ENCODE measurements around the gene TPTE2.
"Not testable (repeated sequence)": the region's sequence is repeated elsewhere in the genome, so short reads cannot be mapped to it uniquely, and the experiment has no call there.

Gene TPTE2

DNA sequence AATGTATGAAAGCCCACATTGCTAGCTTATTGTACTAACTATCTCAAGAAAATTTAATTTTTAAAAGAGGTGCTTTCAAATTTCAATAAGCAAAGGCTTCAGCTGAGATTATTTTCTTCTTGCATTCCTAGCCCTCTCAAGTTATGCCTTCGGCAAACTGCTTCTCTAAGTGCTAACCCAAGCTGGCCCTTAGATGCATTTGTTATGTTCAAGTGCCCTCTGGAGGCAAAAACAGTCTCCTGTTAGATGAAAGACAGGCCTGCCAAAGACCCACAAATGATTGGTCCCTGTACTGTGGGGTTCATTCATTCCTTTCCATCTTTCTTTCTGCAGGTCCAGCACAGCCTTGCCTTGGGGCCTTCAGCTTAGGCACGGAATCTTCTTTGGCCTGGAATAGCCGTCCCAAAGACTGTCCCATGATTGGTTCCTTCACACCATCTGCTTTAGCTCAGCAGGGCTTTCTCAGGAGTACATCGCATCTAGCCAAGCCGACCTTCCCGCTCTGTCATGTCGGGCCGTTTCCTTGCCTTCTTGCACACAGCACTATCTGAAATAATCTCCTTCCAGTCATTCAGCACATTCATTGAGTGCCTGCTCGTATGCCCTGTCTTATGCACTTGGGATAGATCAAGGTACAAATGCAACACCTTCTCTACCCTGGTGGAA is 26.4 kb upstream of the TPTE2 start:
- Mint-ChIP-seq H3K4me1 (peaks cover 22% of the 10 kb centered on the region), H3K9me3 (peaks cover 5% of the 10 kb centered on the region), H3K27ac (peak overlapping the region; percentile 73), H3K36me3 (peaks cover 3% of the 10 kb centered on the region), H3K4me3 (peak overlapping the region; percentile 88), H3K27me3 (peaks cover 8% of the 10 kb centered on the region)
- ATAC-seq (ENCODE audit: low read depth), result peak; percentile 43
- no peak for DNase-seq (ENCODE audit: low spot score in 2 of 2)

DNA sequence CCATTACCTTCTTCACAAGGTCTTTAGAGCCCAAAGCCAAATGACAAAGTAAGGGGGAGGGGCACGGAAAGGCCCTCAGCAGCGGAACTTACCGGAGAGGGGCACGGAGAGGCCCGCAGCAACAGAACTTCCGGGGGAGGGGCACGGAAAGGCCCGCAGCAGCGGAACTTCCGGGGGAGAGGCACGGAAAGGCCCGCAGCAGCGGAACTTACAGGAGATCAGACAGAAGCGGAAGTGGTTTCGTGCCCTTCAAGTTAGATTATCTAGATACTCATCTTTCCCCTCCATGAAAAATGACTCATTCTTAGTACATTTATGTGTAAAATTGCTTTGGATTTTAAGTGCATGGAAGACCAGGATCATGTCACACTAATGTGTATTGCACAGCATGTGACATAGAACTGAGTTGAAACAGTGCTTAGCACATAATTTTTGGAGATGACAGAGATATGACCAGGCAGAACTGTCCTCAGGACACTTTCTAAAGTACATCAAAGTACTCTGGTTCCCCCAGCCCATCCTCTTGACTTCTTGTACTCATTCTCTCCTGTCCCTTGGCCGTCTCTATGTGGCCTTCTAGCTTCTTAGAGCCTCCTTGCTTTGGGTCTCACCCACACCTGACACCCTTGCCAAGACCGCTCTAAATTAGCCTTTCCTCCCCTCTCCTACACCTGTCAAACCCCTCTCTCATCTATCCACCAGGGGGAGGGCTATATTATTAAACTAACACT is 25.7 kb upstream of the TPTE2 start:
- peak; percentile 38 to 50 for DNase-seq (ENCODE audit: low spot score in 2 of 2)
- peaks cover 5% of the 10 kb centered on the region for H3K9me3 Mint-ChIP-seq
- peak overlapping the region; percentile 88 for H3K4me3 Mint-ChIP-seq
- peaks cover 9% of the 10 kb centered on the region for H3K27me3 Mint-ChIP-seq
- peak overlapping the region; percentile 73 for H3K27ac Mint-ChIP-seq
- peaks cover 22% of the 10 kb centered on the region for H3K4me1 Mint-ChIP-seq
- peak; percentile 94 for ATAC-seq (ENCODE audit: low read depth)
- H3K36me3 Mint-ChIP-seq, result peaks cover 3% of the 10 kb centered on the region

DNA sequence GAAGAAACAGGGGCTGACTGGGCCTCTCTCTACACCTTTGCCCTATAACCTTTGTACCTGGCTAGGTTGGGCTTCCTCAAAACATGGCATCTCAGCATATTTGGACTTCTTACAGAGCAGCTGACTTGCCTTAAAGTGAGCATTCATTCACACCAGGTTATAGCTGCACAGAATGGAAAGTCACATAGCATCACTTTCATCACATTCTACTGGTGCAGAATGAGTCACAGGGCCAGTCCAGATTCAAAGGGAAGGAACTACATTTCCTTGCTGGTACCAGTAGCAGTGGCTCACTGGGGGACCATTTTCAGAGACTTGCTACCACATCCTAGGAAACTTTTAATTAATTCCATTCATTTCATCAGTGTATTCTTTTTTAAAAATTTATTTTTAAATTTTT is 20.3 kb upstream of the TPTE2 start:
- peaks cover 9% of the 10 kb centered on the region for H3K9me3 Mint-ChIP-seq
- H3K4me3 Mint-ChIP-seq, result no peak overlapping the region
- no peak for DNase-seq (ENCODE audit: low spot score in 2 of 2)
- H3K36me3 Mint-ChIP-seq, result peaks cover 3% of the 10 kb centered on the region
- H3K27me3 Mint-ChIP-seq, result peaks cover 3% of the 10 kb centered on the region
- peaks cover 4% of the 10 kb centered on the region for H3K4me1 Mint-ChIP-seq
- H3K27ac Mint-ChIP-seq, result no peak overlapping the region
- ATAC-seq (ENCODE audit: low read depth), result no peak

DNA sequence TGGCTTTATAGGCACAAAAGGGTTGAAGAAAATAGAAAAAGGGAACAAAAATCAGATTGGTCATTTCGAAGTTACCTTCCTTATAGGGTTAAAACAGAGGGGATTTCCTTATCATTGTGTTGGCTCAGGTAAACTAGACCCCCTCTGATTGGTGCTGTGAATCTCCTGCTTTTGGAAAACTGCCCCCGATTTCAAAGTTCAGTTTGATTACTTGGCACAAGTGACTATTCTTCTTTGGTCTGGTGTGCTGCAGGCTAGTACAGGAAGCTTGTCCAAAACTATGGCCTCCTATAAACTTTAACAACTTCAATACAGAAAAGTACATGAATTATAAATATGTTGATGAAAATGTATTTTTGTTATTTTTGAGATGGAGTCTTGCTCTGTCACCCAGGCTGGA is 13.9 kb upstream of the TPTE2 start:
- H3K27me3 Mint-ChIP-seq, result peaks cover 3% of the 10 kb centered on the region

DNA sequence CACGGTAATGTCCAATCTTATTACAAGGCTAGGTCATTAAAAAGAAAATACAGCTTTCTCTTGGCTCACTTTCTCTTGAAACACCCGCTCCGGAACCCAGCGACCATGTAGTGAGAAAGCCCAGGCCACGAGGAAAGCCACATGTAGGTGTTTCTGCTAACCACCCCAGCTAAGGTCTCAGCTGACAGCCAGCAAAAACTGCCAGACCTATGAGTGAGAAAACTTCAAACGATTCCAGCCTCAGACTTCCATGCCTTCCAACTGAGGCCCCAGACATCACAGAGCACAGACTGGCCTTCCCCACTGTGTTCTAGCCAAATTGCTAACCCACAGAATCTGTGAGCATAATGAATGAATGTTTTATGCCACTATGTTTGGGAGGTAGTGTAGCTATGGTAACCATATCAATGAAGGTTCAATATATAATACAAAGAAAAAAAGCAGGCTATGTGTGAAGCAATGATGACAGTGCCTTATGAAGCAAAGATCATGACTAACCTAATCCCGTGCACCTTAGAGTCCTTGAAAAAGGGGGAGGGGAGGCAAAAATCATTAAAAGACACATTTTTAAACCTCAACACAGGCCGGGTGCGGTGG is 11.9 kb upstream of the TPTE2 start:
- DNase-seq (ENCODE audit: low spot score in 2 of 2) (no peak), ATAC-seq (ENCODE audit: low read depth) (no peak)
- H3K27ac Mint-ChIP-seq, result no peak overlapping the region
- no peaks in the 10 kb centered on the region for H3K36me3 Mint-ChIP-seq
- H3K4me3 Mint-ChIP-seq, result no peak overlapping the region
- H3K27me3 Mint-ChIP-seq, result peaks cover 4% of the 10 kb centered on the region
- peaks cover 5% of the 10 kb centered on the region for H3K4me1 Mint-ChIP-seq
- H3K9me3 Mint-ChIP-seq, result peaks cover 2% of the 10 kb centered on the region

More for the DNA sequence above, 13.9 kb upstream of the TPTE2 start:
- Mint-ChIP-seq H3K9me3 (peaks cover 2% of the 10 kb centered on the region), H3K4me1 (no peaks in the 10 kb centered on the region), H3K36me3 (no peaks in the 10 kb centered on the region), H3K4me3 (no peak overlapping the region), H3K27ac (no peak overlapping the region)
- ATAC-seq (ENCODE audit: low read depth) (no peak), DNase-seq (ENCODE audit: low spot score in 2 of 2) (no peak)

DNA sequence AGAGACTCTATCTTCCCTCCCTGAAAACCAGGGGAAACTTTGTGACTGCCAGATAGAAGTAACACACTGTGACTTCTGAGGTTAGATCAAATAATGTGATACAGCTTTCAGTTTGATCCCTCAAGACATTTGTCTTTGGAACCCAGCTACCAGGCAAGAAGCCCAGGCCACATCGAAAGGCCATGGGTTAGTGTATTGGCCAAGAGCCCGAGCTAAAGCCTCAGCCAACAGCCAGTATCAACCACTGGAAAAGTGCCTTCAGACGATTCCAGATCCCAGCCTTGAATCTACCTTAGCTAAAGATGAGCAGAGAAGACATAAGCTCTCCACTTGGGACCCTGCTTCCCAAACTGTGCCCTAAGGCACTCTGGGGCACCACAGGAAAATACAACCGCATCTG is 10.9 kb upstream of the TPTE2 start:
- Mint-ChIP-seq H3K27me3 (peaks cover 4% of the 10 kb centered on the region), H3K27ac (no peak overlapping the region), H3K4me1 (peaks cover 12% of the 10 kb centered on the region), H3K36me3 (no peaks in the 10 kb centered on the region), H3K9me3 (peaks cover under 1% of the 10 kb centered on the region), H3K4me3 (no peak overlapping the region)
- no peak for ATAC-seq (ENCODE audit: low read depth)
- DNase-seq (ENCODE audit: low spot score in 2 of 2), result no peak

DNA sequence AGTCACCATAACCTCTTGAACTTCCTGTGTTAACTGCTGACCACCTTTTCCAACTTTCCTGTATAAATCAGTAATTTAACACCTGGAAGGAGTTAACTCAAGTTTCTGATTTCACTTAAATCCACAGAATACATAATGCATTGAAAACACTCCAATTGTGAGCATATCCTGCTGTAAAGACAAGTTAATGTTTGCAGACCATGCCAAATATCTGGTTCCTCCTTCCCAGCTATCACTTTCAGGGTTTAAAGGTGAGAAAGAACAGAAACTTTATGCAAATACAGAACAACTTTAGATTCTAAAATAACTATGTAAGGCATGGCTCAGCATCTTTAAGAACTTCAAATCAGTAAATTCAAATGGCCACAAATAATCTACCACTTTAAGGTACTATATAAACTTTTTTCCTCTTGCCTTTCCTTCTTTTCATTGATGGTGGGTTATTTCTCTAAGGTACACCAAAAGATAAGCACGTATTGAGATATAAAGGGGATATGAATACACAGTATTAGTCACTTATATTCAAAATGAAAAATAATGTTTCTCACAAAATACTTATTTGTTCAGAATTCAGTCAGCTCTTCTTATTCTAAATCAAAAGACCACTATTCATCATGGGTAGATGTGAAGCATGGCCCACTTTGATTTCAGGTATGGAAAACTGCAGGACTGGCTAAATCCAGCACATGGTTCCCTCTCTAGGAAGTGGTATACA is 6.6 kb upstream of the TPTE2 start:
- no peak overlapping the region for H3K27ac Mint-ChIP-seq
- no peaks in the 10 kb centered on the region for H3K9me3 Mint-ChIP-seq
- H3K27me3 Mint-ChIP-seq, result peaks cover 2% of the 10 kb centered on the region
- H3K4me3 Mint-ChIP-seq, result no peak overlapping the region
- no peaks in the 10 kb centered on the region for H3K36me3 Mint-ChIP-seq
- DNase-seq (ENCODE audit: low spot score in 2 of 2) (no peak), ATAC-seq (ENCODE audit: low read depth) (peak; percentile 24)
- peaks cover 16% of the 10 kb centered on the region for H3K4me1 Mint-ChIP-seq

DNA sequence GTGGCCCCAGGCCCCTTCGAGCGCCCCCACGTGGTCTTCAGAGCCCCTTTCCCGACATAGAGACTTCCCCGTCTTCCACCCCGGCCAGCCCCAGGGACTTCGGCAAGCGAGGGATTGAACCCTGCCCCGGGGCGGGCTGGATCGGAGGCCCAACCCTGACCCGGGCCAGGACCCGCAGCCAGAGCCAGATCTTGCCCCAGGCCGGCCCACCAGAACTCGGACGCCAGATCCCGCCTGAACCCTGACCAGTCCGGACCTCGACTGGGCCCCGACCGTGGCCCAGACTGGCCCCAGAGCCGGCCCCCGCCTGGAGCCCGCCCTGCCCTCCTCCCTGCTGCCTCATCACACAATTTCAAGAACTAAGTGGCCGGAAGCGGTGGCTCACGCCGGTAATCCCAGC is 253 bp upstream of the TPTE2 start:
- Mint-ChIP-seq H3K27me3 (no peaks in the 10 kb centered on the region), H3K4me3 (no peak overlapping the region), H3K27ac (no peak overlapping the region), H3K9me3 (no peaks in the 10 kb centered on the region), H3K36me3 (no peaks in the 10 kb centered on the region), H3K4me1 (no peaks in the 10 kb centered on the region)
- DNase-seq (ENCODE audit: low spot score in 2 of 2) (no peak), ATAC-seq (ENCODE audit: low read depth) (no peak)

DNA sequence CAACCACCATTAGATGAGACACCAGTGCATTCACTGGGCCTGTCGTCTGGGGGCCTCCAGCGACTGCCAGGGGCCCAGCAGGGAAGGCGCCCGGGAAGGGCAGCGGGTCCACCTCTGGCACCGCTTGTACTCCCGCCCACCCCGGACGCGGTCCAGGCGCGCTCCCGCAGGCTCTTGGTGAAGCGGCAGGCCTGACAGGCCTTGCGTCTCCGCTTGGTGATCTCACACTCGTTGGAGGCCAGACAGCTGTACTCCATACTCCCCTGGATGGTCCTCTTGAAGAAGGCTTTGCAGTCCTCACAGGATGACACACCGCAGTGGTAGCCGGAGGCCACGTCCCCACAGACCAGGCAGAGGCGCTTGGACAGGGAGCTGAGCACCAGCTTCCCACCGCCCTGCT is 660 bp downstream of the TPTE2 start:
- H3K36me3 Mint-ChIP-seq; H3K4me1 Mint-ChIP-seq; H3K4me3 Mint-ChIP-seq; DNase-seq (ENCODE audit: low spot score in 2 of 2); ATAC-seq (ENCODE audit: low read depth); H3K27ac Mint-ChIP-seq; H3K27me3 Mint-ChIP-seq; H3K9me3 Mint-ChIP-seq: not testable (repeated sequence)

DNA sequence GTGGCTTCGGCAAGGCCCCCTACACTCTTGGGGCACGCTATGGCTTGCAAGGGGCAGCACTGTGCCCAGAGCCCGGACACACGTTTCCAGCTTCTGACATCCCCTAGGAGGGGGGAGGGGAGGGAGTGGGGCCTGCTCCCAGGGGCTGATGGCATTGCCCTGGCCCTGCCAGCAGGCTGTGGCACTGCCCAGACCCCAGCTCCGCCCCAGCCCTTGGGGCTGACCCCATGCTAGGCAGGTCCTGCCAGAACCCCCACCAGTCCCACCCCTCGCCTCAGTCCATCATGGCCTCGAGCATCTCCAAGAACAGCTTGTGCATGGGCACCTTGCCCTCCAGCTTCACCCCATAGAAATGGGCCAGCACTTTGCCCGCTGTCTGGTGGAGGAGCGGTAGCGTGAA is 1.6 kb downstream of the TPTE2 start:
- not testable (repeated sequence) for H3K27me3 Mint-ChIP-seq; H3K4me1 Mint-ChIP-seq; H3K36me3 Mint-ChIP-seq; H3K9me3 Mint-ChIP-seq; DNase-seq (ENCODE audit: low spot score in 2 of 2); H3K4me3 Mint-ChIP-seq; H3K27ac Mint-ChIP-seq; ATAC-seq (ENCODE audit: low read depth)

DNA sequence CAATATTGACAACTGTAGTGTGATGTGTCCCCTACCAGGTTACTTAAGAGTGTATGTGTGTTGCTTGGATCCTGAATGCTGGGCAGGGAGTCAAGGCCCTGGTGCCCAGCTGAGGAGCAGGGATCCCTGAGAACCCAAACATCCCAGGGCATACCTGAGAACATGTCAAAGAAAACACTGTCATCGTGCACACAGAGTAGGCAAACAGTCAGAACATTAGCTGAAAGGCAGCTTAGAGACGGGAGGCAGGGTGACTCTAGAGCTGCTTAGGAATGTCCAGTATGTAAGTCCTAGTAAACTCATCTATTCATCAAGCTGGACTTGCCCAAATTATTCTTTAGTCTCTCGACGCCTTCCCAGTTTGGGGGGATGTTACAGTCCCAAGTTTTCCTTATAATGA is 4.0 kb downstream of the TPTE2 start:
- not testable (repeated sequence) for H3K4me3 Mint-ChIP-seq; ATAC-seq (ENCODE audit: low read depth); H3K27me3 Mint-ChIP-seq; H3K36me3 Mint-ChIP-seq; H3K4me1 Mint-ChIP-seq; H3K27ac Mint-ChIP-seq; H3K9me3 Mint-ChIP-seq; DNase-seq (ENCODE audit: low spot score in 2 of 2)

DNA sequence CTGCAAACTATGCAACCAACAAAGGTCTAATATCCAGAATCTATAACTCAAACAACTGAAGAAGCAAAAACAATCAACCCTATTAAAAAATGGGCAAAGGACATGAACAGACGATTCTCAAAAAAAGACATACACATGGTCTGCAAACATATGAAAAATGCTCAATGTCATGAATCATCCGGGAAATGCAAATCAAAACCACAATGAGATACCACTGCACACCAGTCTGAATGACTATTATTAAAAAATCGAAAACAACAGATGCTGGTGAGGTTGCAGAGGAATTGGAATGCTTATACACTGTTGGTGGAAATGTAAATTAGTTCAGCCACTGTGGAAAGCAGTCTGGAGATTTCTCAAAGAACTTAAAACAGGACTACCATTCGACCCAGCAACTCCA is 12.1 kb downstream of the TPTE2 start:
- not testable (repeated sequence) for H3K4me1 Mint-ChIP-seq; H3K27ac Mint-ChIP-seq; DNase-seq (ENCODE audit: low spot score in 2 of 2); H3K27me3 Mint-ChIP-seq; H3K4me3 Mint-ChIP-seq; H3K36me3 Mint-ChIP-seq; ATAC-seq (ENCODE audit: low read depth); H3K9me3 Mint-ChIP-seq

DNA sequence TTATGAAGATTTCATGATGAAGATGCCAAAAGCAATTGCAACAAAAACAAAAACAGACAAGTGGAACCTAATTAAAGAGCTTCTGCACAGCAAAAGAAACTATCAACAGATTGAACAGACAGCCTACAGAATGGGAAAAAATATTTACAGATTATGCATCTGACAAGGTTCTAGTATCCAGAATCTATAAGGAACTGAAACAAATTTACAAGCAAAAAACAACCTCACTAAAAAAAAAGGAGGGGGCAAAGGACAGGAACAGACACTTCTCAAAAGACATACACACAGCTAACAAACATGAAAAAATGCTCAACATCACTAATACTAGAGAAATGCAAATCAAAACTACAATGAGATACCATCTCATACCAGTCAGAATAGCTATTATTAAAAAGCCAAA is 35.7 kb downstream of the TPTE2 start:
- not testable (repeated sequence) for H3K27ac Mint-ChIP-seq; DNase-seq (ENCODE audit: low spot score in 2 of 2); H3K4me3 Mint-ChIP-seq; ATAC-seq (ENCODE audit: low read depth); H3K27me3 Mint-ChIP-seq; H3K9me3 Mint-ChIP-seq; H3K4me1 Mint-ChIP-seq; H3K36me3 Mint-ChIP-seq

DNA sequence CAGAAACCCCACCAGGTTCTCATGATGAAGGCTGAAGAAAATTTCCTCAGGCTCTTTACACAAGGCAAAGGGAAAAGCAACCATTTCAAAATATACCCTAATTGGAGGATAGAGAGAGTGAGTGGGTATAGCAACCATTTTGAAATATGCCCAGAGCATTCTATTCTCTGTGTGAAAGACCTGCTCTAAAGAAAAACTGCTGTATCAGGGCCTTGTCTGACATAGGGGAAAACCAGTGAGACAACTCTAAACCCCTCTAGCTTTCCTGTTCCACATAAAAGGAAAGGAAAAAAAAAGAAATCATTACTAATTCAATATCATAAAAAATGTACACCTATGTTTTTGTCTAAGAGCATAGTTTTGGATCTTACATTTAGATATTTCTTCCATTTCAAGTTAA is 42.3 kb downstream of the TPTE2 start:
- Mint-ChIP-seq H3K27me3 (peaks cover 1% of the 10 kb centered on the region), H3K27ac (no peak overlapping the region), H3K9me3 (no peaks in the 10 kb centered on the region), H3K36me3 (no peaks in the 10 kb centered on the region), H3K4me1 (no peaks in the 10 kb centered on the region), H3K4me3 (no peak overlapping the region)
- no peak for DNase-seq (ENCODE audit: low spot score in 2 of 2)
- no peak for ATAC-seq (ENCODE audit: low read depth)

Data from memory B cell (primary cell).